HG02610 (cell line): ENCODE data around the gene ZRANB2.

Experiments used
- ATAC-seq: cut with Tn5 transposase; IDR thresholded peaks from one replicate; pipeline ENCODE4 v1.9.1; 2021; ENCODE audit warnings: mild to moderate bottlenecking, moderate library complexity; ENCODE audit not compliant: unreplicated experiment

The ZRANB2 gene, protein sequence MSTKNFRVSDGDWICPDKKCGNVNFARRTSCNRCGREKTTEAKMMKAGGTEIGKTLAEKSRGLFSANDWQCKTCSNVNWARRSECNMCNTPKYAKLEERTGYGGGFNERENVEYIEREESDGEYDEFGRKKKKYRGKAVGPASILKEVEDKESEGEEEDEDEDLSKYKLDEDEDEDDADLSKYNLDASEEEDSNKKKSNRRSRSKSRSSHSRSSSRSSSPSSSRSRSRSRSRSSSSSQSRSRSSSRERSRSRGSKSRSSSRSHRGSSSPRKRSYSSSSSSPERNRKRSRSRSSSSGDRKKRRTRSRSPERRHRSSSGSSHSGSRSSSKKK

GRCh38 chr1:71080739-71081696 lies at the start of gene ZRANB2:
Gene ZRANB2, minus strand, starts transcription at chr1:71081035. Its CDS starts 40 bp downstream, at chr1:71080995.
- ATAC-seq: peak; percentile 100

GRCh38 chr1:71128060-71128459 lies 47.2 kb upstream of the ZRANB2 start:
- ATAC-seq: no peak

DNA sequence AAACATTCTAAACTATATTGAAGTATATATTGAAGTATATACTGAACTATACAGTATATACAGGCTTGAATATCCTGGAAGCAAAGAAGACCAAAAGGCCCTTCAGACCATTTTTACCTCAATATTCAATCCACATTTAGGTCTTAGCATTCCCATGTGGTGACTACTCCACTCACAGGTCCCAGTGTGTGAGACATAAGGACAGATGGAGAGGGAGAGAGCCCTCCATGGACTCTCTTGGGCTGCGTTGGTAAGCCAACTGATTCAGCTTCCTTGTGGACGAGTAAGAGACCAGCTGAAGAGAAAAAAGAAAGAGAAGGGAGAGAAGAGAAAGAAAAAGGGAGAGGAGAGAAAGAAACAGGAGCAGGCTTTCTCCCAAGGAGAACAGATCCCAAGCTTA lies 37.3 kb upstream of the ZRANB2 start:
- ATAC-seq: no peak

GRCh38 chr1:71116729-71117128 lies 35.9 kb upstream of the ZRANB2 start:
- no peak for ATAC-seq

DNA sequence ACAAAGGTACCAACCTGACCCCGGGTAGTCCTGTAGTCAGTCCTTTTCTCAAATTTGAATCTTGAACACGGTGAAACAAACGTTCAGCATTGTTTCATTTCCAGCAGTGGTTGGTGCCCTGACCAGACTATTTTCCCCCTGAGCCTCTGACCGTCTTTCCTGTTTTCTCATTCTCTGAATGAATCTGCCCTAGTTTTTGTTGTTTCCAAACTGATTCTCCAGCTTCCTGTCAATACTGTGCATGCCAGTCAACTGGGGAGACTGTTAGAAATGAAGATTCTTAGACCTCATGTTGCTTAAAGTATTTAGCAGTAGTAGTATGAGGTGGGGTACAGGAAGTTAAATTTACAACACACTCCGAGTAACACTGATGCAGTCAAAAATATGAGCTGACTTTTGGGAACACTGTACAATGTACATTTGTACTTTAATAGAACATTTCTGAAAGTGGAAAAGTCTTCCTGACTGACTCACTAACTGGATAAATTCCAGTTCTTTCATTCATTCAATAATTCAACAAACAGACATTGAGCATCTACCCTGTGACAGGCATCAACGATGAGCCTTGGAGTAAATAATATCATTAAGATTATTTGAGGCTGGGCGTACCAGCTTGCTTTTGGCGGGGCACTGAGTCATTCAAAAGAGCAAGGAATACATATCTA lies 26.0 kb upstream of the ZRANB2 start:
- ATAC-seq: no peak

DNA sequence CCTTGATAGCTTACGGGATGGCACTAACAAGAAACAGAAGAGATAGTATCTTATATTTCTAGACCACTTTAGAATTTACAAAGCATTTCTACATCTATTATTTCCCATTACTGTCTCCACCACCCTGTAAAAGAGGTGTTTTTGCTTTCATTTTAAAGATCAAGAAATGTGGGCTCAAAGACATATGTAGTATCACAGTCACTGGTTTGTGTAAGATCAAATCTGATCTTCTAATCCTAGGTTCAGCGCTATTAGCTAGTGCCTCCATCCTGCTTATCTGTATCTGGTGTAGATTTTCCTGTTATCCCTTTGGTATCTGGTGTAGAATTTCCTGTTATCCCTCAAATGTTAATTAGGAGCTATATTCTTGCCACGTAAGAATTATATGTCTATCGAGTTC lies 23.6 kb upstream of the ZRANB2 start:
- no peak for ATAC-seq

DNA sequence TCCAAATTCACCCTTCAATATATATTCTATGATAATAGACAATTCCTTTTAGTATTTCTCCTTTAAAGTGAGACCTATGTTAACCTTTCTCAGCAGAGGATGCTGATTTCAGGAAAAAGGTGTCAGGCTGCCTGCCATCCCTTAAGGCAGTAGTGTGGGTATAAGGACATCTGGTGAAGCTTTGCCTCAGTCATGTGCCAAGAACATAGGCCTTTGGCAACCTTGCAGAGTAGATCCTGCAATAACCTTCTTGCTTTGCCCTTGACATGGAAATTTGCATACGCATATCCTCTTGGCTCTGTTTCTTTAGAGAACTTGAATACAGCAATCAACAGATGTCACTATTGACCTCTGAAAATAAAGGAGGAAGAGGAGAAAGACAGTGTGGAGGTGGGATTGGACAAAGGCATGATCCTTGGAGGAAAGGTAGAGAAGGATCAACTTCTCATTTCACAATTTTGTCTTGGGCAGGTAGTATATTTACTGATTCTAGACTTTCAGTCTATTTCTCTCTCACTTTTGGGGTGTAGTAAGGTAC lies 21.1 kb upstream of the ZRANB2 start:
- ATAC-seq: no peak

- ATAC-seq: no peak
Observed at GRCh38 chr1:71097428-71097827, 16.6 kb upstream of the ZRANB2 start.

DNA sequence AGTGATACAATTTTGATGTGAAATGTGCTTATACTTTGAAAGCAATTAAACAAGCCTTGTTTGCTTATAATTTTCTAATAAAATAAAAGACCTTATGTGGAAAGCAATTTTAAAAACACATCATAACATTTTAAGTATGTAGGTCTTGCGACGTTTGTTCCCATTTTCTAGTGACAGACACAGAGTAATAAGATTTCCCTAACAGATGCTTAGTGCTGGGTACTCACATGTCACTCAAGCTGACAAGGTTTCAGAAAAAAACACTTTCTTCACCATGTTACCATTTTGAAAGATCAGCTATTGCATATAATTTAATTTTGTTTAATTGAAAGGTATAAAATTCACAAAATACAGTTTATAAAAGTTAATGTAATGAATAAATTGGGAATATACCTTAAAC lies 14.1 kb upstream of the ZRANB2 start:
- no peak for ATAC-seq

- ATAC-seq: no peak
Observed at GRCh38 chr1:71093938-71094337, 13.1 kb upstream of the ZRANB2 start.

- no peak for ATAC-seq
Observed at GRCh38 chr1:71089536-71090270, 8.9 kb upstream of the ZRANB2 start.

DNA sequence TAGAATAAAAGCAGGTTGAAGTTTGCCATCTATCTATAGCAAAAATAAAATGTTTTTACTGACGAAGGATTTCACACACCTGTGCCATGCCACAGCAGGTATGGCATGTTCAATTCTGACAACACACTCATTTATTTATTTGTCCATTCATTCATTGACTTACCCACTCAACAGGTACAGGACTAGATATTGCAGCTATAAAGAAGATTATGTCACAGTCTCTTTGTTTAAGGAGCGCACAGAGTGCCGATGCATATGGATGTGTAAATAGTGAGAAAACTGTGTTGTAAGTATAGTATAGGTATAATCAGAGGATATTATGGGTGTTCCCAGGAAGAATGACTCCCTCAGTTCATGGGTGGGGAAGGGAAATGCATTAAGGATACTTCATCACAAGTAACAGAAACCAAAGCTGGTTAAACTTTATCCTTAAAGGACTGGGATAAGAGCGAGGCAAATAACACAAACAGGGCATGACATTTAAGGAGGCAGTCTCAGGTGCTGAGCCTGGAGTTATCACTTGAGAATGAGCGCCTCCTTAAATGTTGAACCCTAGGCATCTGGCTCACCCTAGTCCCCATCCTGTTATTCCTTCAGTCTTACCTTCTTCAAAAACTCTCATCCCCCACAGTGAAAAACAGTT lies 7.9 kb upstream of the ZRANB2 start:
- ATAC-seq: no peak

- no peak for ATAC-seq
Observed at GRCh38 chr1:71087713-71088112, 6.9 kb upstream of the ZRANB2 start.

DNA sequence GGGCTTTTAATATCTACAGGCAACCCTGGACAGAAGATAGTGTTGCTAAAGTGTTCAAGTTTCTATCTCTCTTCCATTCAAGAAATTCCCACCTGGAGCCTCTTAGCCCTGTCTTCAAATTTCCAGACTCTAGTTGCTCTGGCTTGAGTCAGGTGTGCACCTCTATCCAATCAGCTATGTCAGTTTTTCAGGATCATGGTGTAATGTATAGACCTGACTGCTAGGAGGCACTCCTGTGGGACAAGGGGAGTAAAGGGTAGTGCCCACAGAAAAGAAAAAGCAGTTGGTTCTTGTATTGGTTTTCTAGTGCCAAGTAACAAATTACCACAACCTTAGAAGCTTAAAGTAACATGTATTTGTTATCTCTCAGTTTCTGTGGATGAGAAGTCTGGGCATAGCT lies 6.2 kb upstream of the ZRANB2 start:
- no peak for ATAC-seq

- ATAC-seq: no peak
Observed at GRCh38 chr1:71086331-71086730, 5.5 kb upstream of the ZRANB2 start.

- ATAC-seq: no peak
Observed at GRCh38 chr1:71083271-71083670, 2.4 kb upstream of the ZRANB2 start.

DNA sequence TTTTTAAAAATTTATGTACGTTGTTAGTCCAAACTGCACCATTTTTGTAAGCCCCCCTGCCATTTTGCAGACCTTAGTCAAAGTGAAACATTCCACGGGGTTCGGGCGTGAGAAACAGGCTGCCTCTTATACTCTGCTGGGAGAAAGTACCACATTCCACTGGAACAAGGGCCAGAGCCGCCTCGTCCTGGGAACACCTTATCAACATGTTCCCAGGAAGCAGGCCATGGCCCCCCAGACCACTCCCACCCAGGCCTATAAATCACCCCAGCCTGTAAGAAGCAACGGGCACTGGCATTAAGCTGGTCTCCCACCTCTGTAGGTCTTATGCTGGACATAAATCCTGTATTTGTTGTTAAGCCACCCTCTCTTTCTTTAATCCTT lies 854 bp upstream of the ZRANB2 start:
- ATAC-seq: no peak

GRCh38 chr1:71080230-71080738 lies 551 bp downstream of the ZRANB2 start:
- peak; percentile 20 for ATAC-seq

DNA sequence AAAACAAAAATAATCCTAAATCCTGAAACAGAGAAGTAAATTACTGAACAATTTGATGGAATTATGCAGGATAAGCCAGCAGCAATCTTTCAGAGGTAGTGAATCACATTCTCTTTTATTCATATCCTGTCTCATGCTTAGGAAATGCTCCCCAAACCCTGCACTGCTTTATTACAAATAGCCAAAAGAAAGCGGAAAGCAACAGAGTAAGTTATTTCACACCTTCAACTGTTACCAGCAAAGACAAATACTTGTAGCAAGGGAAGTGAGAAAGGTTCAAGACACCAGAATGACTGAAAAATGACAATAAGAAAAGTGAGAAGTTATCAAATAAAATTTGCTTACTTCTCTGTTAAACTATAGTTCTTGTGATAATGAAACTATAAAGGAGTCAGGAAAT lies 6.2 kb downstream of the ZRANB2 start:
- no peak for ATAC-seq

GRCh38 chr1:71072273-71072672 lies 8.6 kb downstream of the ZRANB2 start:
- no peak for ATAC-seq
